ENCODE measurements around the gene DEDD. TPM values are rescaled to one million over a fixed set of nuclear protein-coding genes. Genes with fewer than 3 reads are reported as not detected.

Gene DEDD
- total RNA-seq, 1 experiment from 2014 or later: 39.2 TPM

GRCh38 chr1:161130266-161130665, 2.2 kb downstream of the DEDD start:
- TF ChIP-seq EZH2 (IDR thresholded peaks at IDR 0.05; ENCODE audit: low read length, unreplicated experiment) (no peak), EZH2phosphoT487 (IDR thresholded peaks at IDR 0.05; ENCODE audit: borderline replicate concordance, low read length) (no peak)
- TF ChIP-seq, protein P1, sequence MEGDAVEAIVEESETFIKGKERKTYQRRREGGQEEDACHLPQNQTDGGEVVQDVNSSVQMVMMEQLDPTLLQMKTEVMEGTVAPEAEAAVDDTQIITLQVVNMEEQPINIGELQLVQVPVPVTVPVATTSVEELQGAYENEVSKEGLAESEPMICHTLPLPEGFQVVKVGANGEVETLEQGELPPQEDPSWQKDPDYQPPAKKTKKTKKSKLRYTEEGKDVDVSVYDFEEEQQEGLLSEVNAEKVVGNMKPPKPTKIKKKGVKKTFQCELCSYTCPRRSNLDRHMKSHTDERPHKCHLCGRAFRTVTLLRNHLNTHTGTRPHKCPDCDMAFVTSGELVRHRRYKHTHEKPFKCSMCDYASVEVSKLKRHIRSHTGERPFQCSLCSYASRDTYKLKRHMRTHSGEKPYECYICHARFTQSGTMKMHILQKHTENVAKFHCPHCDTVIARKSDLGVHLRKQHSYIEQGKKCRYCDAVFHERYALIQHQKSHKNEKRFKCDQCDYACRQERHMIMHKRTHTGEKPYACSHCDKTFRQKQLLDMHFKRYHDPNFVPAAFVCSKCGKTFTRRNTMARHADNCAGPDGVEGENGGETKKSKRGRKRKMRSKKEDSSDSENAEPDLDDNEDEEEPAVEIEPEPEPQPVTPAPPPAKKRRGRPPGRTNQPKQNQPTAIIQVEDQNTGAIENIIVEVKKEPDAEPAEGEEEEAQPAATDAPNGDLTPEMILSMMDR (conservative IDR thresholded peaks at IDR 0.05; ENCODE audit: low read depth, low read length): no peak
- H3K4me3 ChIP-seq (ENCODE audit: low read length): peak overlapping the region; percentile 90; the same call in 1 of the 2 replicates
- intact Hi-C loops (cut with micrococcal nuclease): no loop called here
- H3K9ac ChIP-seq (ENCODE audit: low read length): no peak overlapping the region
- DNase-seq (no peak), ATAC-seq (no peak)
- H3K9me2 ChIP-seq (replicated peaks; ENCODE audit: low read length): no peaks in the 10 kb centered on the region
- H3K79me2 ChIP-seq (ENCODE audit: low read length): peaks cover 87% of the 10 kb centered on the region
- H3K27ac ChIP-seq (ENCODE audit: low read length): no peak overlapping the region
- no peaks in the 10 kb centered on the region for H3K27me3 ChIP-seq (ENCODE audit: low read length)
- ChIA-PET CTCF (no interaction called here), POLR2A (ENCODE audit: unreplicated experiment) (interaction anchor here (0.6 kb wide), 1 partner anchor 109 kb away, joined by 11 read pairs; the partner anchor contains the start of gene F11R)
- no peaks in the 10 kb centered on the region for H3K9me3 ChIP-seq (ENCODE audit: low read length)
- BruUV-seq (replicated peaks): no TSS peak
- H3K4me1 ChIP-seq (ENCODE audit: insufficient read depth, low read length): peaks cover 18% of the 10 kb centered on the region
- H2AFZ ChIP-seq (ENCODE audit: low read length): no peak overlapping the region
- H3K4me2 ChIP-seq (ENCODE audit: low read length): peak overlapping the region; percentile 98
- H3K36me3 ChIP-seq (ENCODE audit: low read depth, low read length): peaks cover 31% of the 10 kb centered on the region
- H3F3A ChIP-seq (ENCODE audit: low read length, unreplicated experiment): peaks cover 5% of the 10 kb centered on the region
- no peaks in the 10 kb centered on the region for H4K20me1 ChIP-seq (ENCODE audit: low read length)

- H3K9ac ChIP-seq (ENCODE audit: low read length): no peak overlapping the region
- ChIA-PET POLR2A (ENCODE audit: unreplicated experiment) (interaction anchor here (0.6 kb wide), 1 partner anchor 253 kb away, joined by 3 read pairs; no protein-coding TSS in a partner anchor), CTCF (no interaction called here)
- H3F3A ChIP-seq (ENCODE audit: low read length, unreplicated experiment): peaks cover 5% of the 10 kb centered on the region
- no TSS peak for BruUV-seq (replicated peaks)
- ATAC-seq (no peak), DNase-seq (no peak)
- H4K20me1 ChIP-seq (ENCODE audit: low read length): no peaks in the 10 kb centered on the region
- no peak overlapping the region for H3K27ac ChIP-seq (ENCODE audit: low read length)
- no peaks in the 10 kb centered on the region for H3K9me2 ChIP-seq (replicated peaks; ENCODE audit: low read length)
- no peaks in the 10 kb centered on the region for H3K9me3 ChIP-seq (ENCODE audit: low read length)
- intact Hi-C loops (cut with micrococcal nuclease): no loop called here
- H3K36me3 ChIP-seq (ENCODE audit: low read depth, low read length): peaks cover 42% of the 10 kb centered on the region
- H2AFZ ChIP-seq (ENCODE audit: low read length): no peak overlapping the region
- TF ChIP-seq, protein P1 (conservative IDR thresholded peaks at IDR 0.05; ENCODE audit: low read depth, low read length): no peak
- TF ChIP-seq EZH2 (IDR thresholded peaks at IDR 0.05; ENCODE audit: low read length, unreplicated experiment): no peak
- TF ChIP-seq EZH2phosphoT487 (IDR thresholded peaks at IDR 0.05; ENCODE audit: borderline replicate concordance, low read length): no peak
- H3K79me2 ChIP-seq (ENCODE audit: low read length): peaks cover 78% of the 10 kb centered on the region
- peaks cover 18% of the 10 kb centered on the region for H3K4me1 ChIP-seq (ENCODE audit: insufficient read depth, low read length)
- H3K4me2 ChIP-seq (ENCODE audit: low read length): no peak overlapping the region
- no peak overlapping the region for H3K4me3 ChIP-seq (ENCODE audit: low read length)
- no peaks in the 10 kb centered on the region for H3K27me3 ChIP-seq (ENCODE audit: low read length)
Observed at GRCh38 chr1:161128591-161129420, 3.7 kb downstream of the DEDD start.

DNA sequence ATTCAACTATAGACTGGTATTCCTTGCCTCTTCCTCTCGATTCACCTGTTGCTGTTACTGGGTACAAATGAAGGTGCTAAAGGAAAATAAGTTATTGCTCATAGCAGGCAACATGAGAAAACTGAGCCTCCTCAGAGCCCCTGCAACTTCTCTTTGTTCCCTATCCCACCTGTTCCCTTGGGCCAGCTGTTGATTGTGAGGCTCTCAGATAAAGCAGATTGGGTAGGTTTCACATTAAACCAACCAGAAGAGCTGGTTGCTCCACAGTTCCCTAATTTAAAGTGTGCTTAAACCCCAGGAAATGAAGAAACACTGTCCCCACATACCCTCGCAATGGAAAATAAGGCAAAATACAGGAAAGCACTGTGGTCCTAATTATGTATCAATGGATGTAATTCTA, 4.8 kb downstream of the DEDD start:
- H3F3A ChIP-seq (ENCODE audit: low read length, unreplicated experiment): no peaks in the 10 kb centered on the region
- POLR2A ChIA-PET (ENCODE audit: unreplicated experiment): interaction anchor here (0.7 to 0.8 kb wide), 2 partner anchors 90 to 107 kb away, joined by 3 read pairs; partner anchors contain the start of gene F11R
- H3K4me2 ChIP-seq (ENCODE audit: low read length): no peak overlapping the region
- BruUV-seq (replicated peaks): no TSS peak
- no peaks in the 10 kb centered on the region for H4K20me1 ChIP-seq (ENCODE audit: low read length)
- no peak for DNase-seq
- H3K9me3 ChIP-seq (ENCODE audit: low read length): no peaks in the 10 kb centered on the region
- H3K36me3 ChIP-seq (ENCODE audit: low read depth, low read length): peaks cover 50% of the 10 kb centered on the region
- H3K4me3 ChIP-seq (ENCODE audit: low read length): no peak overlapping the region
- H3K79me2 ChIP-seq (ENCODE audit: low read length): peaks cover 69% of the 10 kb centered on the region
- no peak overlapping the region for H3K27ac ChIP-seq (ENCODE audit: low read length)
- H3K4me1 ChIP-seq (ENCODE audit: insufficient read depth, low read length): peaks cover 18% of the 10 kb centered on the region
- H2AFZ ChIP-seq (ENCODE audit: low read length): no peak overlapping the region
- intact Hi-C loops (cut with micrococcal nuclease): no loop called here
- ATAC-seq: no peak
- H3K9me2 ChIP-seq (replicated peaks; ENCODE audit: low read length): no peaks in the 10 kb centered on the region
- no peaks in the 10 kb centered on the region for H3K27me3 ChIP-seq (ENCODE audit: low read length)
- TF ChIP-seq EZH2 (IDR thresholded peaks at IDR 0.05; ENCODE audit: low read length, unreplicated experiment): no peak
- no peak for TF ChIP-seq EZH2phosphoT487 (IDR thresholded peaks at IDR 0.05; ENCODE audit: borderline replicate concordance, low read length)
- TF ChIP-seq, protein P1 (conservative IDR thresholded peaks at IDR 0.05; ENCODE audit: low read depth, low read length): no peak
- CTCF ChIA-PET: no interaction called here
- no peak overlapping the region for H3K9ac ChIP-seq (ENCODE audit: low read length)

All from PC-3 (cell line).